Breast epithelium (tissue), 3 donors: ENCODE measurements around the gene PIAS2.

ENCODE experiments used
- CTCF ChIP-seq, 3 donors: fragments of 450-650 bp; IDR thresholded peaks; one replicate each; pipeline ENCODE4 v1.5.1; 2016 to 2017; ENCODE audit warnings: antibody characterized with exemption in 3 of 3, mild to moderate bottlenecking in 3 of 3, moderate library complexity in 3 of 3
- POLR2A ChIP-seq: fragments of 450-650 bp; IDR thresholded peaks from one replicate; pipeline ENCODE4 v1.6.1; 2016; ENCODE audit warnings: antibody characterized with exemption, mild to moderate bottlenecking, moderate library complexity

- no peak for TF ChIP-seq POLR2A
- no peak for TF ChIP-seq CTCF (IDR thresholded peaks at IDR 0.05)
These were observed 162.5 kb downstream of the PIAS2 start for GRCh38 chr18:46754661-46755292.
